GM18502 (cell line): ENCODE results near the gene DECR2.
"Not testable (repeated sequence)": the region's sequence is repeated elsewhere in the genome, so short reads cannot be mapped to it uniquely, and the experiment has no call there.

ENCODE experiments used
- ATAC-seq: cut with Tn5 transposase; IDR thresholded peaks from one replicate; pipeline ENCODE4 v1.9.1; 2021; ENCODE audit warnings: mild to moderate bottlenecking; ENCODE audit not compliant: unreplicated experiment, poor library complexity

DECR2 gene

GRCh38 chr16:378113-378820 lies 23.4 kb upstream of the DECR2 start:
- not testable (repeated sequence) for ATAC-seq

- ATAC-seq = no peak
Measured at GRCh38 chr16:378821-379182, 22.9 kb upstream of the DECR2 start.

DNA sequence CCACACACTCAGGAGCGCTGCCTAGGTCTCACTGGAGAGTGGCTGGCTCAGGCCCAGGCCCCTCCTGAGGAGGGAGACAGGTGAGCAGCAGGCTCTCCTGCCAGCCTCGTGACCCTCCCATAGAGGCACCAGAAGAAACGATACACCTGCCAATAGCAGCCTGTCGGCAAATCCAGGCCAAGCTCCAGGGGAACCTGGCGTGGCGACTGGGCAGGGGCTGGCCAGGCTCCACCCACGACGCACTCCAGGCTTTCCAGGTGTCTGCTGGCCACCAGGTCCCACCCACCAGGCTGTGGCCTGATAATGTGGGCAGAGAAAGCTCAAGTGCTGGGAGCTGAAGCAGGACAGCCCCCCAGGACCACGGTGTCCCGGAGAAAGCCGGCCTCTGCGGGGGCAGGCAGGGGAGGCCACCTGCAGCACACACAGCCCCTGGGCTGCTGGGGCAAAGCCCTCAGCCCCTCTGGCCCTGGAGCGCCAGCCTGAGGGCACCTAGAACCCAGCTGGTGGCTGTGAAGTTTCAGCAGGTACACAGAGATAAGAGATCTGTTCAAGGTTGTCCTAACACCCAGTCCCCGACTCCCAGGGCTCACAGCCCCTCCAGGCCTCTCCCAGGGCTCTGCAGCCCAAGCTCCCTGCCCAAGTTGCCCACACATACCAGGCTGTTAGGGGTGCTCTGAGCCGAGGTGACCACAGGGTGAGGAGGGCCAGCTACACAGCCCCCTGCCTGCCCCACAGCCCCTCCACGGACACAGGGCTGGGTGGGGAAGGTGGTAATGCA lies 22.3 kb upstream of the DECR2 start:
- no peak for ATAC-seq

DNA sequence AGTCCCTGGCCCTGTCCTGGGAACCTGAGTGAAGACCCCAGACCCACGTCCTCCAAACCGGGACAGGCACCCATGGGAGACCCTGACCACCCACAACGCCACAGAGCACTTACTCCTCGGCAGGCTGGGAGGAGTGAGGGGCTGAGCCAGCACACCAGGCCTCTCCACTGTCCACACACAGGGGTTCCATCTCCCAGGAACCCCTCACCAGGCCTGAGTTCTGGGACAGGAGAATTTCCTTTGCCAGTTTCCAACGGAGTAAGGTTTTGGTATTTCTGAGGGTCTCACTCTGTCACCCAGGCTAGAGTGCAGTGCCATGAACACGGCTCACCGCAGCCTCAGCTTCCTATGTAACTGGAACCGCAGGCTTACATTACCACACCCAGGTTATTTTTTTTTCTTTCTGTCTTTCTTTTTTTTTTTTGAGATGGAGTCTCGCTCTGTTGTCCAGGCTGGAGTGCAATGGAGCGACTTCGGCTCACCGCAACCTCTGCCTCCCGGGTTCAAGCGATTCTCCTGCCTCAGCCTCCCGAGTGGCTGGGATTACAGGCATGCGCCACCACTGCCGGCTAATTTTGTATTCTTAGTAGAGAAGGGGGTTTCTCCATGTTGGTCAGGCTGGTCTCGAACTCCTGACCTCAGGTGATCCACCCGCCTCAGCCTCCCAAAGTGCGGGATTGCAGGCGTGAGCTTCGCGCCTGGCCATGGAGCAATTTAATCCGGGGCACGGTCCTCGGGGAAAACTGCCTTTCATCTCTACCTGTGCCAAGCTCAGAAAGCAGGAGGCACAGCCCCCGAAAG lies 21.5 kb upstream of the DECR2 start:
- ATAC-seq = no peak

- no peak for ATAC-seq
Measured at GRCh38 chr16:380762-381011, 21.0 kb upstream of the DECR2 start.

GRCh38 chr16:381012-381788 lies 20.5 kb upstream of the DECR2 start:
- peak; percentile 11 for ATAC-seq

- peak; percentile 64 for ATAC-seq
Measured at GRCh38 chr16:381789-382717, 19.6 kb upstream of the DECR2 start, which contains the start of gene PGAP6. TSS of gene PGAP6 (minus strand) at chr16:381978. CDS start at chr16:381821, 157 bp downstream.

DNA sequence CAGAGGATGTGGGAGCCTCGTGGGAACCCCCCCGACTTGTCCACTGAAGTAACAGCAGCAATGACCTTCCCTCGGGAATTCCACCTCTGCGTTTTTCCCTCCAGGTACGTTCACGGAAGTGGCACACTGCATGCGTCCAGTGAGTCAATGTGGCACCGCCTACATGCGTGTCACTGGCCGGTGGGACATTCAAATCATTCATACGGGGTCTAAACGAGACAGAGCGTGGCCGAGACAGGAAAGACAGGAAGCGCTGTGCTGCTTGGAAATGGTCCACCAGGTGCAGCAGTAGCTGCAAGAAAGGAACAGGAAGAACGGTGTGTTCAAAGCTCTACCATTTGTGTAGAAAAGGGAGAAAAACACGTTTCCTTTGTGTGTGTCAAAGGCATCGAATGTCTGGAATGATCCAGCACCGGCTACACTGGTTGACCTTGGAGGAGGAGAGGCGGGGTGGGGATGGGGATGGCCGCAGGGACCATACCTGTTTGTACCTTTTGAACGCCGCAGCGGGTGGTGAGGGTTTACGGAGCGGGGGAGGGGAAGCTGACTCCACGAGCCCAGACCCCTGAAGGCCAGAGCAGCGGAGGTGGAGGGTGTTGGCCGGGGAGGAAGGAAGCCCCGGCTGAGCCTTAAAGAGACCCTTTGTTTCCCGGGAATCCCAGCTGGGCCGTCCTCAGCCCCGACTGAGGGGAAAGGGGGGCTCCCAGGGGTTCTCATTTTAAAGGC lies 18.2 kb upstream of the DECR2 start:
- no peak for ATAC-seq

- no peak for ATAC-seq
Measured at GRCh38 chr16:386641-387156, 15.0 kb upstream of the DECR2 start.

DNA sequence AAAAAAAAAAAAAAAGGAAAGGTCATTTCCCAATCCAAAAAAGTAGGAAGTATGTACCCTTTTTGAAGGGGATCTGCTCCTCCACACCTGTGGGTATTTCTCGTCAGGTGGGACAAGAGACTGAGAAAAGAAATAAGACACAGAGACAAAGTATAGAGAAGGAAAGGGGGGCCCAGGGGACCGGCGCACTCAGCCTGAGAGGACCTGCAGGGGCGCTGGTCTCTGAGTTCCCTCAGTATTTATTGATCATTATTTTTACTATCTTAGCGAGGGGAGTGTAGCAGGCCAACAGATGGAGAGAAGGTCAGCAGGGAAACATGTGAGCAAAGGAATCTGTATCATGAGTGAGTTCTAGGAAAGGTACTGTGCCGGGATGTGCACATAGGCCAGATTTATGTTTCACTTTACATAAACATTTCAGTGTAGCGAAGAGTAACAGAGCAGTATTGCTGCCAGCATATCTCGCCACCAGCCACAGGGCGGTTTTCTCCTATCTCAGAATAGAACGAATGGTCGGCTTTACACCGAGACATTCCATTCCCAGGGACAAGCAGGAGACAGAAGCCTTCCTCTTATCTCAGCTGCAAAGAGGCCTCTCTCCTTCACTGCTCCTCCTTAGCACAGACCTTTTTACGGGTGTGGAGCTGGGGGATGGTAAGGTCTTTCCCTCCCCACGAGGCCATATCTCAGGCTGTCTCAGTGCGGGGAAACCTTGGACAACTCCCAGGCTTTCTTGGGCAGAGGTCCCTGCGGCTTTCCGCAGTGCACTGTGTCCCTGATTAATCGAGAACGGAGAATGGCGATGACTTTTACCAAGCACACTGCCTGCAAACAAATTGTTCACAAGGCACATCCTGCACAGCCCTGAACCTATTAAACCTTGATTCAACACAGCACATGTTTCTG lies 13.7 kb upstream of the DECR2 start:
- ATAC-seq = not testable (repeated sequence)

GRCh38 chr16:389352-389751 lies 12.3 kb upstream of the DECR2 start:
- ATAC-seq = no peak

DNA sequence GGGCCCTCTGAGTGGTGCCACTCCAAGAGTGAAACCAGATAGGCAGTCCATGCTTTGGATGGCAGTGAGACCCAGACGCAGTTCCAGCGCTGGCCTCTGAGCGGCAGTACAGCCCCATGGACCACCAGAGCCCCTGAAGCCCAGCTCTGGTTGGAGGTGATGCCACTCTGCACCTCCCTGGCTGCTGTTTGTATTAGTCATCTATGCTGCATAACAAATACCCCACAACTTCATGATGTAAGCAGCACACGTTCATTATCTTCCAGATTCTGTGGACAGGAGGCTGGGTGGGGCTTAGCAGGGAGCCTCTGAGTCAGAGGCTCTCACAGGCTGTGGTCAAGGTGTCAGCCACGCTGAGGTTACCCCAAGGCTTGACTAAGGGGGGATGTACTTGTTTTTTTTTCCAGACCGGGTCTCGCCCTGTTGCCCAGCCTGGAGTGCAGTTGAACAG lies 9.8 kb upstream of the DECR2 start:
- no peak for ATAC-seq

- no peak for ATAC-seq
Measured at GRCh38 chr16:392450-393030, 9.1 kb upstream of the DECR2 start.

DNA sequence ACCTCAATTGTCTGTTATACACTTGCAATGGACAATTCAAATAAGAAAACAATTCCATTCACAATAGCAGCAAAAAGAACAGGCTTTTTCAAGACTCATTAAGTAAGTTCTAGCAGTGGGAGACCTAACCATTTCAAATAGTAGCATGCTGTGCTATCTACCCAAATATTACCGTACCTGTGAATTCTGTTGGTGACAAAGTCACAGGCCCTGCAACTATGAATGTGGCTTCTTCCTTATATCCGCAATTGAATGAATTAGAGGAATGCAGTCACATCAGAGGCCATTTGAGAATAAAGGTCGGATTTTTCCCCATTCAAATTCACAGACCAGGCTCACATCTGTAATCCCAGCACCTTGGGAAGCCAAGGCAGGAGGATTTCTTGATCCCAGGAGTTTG lies 5.5 kb upstream of the DECR2 start:
- ATAC-seq = no peak

DNA sequence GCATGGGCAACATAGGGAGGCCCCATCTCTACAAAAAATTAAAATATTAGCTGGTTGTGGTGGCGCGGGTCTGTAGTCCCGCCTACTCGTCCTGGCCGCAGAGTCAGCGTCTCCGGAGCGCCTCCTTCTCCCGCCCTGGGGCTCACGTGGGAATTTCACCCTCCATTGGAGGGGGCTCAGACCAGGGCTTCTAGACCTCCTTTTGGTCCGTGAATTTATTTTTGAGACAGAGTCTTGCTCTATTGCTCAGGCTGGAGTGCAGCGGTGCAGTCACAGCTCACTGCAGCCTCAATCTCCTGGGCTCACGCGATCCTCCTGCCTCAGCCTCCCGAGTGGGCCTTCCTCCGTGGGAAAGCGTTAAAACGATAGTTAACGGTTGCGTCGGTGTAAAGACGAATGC lies 5.1 kb upstream of the DECR2 start:
- ATAC-seq = no peak

DNA sequence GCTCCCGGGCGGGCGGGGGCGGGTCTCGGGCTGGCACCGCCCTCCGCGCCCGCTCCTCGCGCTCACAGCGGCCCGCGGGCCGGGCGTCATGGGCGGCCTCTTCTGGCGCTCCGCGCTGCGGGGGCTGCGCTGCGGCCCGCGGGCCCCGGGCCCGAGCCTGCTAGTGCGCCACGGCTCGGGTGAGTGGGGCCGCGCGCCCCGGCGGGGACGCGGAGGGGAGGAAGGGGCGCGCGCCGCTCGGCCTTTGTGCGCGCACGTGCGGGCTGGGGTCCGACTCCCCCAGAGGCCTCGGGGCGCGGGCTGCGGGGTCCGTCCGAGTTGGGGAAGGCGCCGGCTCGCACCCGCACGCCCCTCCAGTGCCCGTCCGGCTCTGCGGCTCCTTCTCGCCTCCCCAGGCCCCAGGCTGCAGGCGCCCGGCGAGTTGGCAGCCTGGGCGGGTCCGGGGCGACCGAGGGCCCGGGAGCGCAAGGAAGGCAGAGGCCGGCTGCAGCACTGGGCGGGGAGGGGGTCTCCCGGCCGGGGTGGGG lies 4.5 kb upstream of the DECR2 start, which contains the start of gene NME4:
NME4 (plus strand) TSS at position 65 of the 527 bp plus-strand sequence; CDS start at position 89, 24 bp downstream.
- ATAC-seq = no peak
